ENCODE measurements around the gene C22orf39. TPM values are rescaled to one million over a fixed set of nuclear protein-coding genes. Genes with fewer than 3 reads are reported as not detected.
"Not testable (repeated sequence)": the region's sequence is repeated elsewhere in the genome, so short reads cannot be mapped to it uniquely, and the experiment has no call there.

C22orf39 gene
- total RNA-seq, 1 donor from 2014 or later, result 38.2 TPM

DNA sequence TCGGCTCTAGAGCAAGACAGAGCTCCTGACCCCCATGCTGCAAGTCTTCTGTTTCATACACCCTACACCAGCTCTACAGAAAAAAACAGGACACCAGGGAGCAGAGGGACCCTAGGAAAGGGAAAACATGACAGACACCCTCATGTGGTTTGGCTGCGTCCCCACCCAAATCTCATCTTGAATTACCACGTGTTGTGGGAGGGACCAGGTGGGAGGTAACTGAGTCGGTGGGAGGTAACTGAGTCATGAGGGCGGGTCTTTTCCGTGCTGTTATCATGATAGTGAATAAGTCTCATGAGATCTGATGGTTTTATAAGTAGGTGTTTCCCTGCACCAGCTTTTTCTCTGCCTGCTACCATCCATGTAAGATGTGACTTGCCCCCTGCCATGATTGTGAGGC, 6.6 kb upstream of the C22orf39 start:
- DNase-seq (ENCODE audit: low read depth), result no peak

DNA sequence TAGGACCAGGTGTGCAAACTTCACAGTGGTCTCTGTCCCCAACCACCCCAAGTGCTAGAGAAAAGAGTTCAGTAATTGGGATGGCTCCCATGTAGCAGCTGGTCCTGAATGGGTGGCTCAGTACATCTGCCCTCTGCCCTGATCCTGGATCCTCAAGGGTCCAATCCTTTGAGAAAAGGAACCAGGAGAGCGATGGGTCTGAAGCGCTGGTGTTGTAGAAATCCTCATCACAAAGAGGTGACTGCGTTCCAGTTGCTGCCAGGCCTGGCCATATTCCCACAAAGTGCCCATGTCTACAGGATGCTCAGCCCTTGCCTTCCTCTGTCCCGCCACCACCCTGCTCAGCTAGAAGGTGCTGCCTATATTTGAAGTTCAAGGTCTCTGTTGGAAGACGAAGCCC, 6.2 kb upstream of the C22orf39 start:
- no peak for DNase-seq (ENCODE audit: low read depth)

DNA sequence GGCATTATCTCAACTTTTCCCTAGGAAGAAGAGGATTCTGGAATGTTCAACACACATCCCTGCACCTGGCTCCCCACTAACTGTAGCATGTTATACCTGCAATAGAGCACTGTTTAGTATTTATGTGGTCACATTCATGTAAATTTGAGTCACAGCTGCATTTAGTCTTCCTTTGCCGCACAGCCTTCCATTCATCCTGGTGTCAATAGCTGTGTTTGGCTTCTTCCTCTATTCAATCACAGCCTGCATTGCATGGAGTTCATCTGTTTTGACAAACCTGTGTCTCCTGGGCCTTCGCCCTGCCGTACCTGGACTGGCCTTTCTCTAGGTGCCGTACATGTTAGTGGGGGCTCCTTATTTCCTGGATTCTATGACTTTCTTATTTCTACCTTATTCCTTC, 4.1 kb upstream of the C22orf39 start:
- no peak for DNase-seq (ENCODE audit: low read depth)

DNA sequence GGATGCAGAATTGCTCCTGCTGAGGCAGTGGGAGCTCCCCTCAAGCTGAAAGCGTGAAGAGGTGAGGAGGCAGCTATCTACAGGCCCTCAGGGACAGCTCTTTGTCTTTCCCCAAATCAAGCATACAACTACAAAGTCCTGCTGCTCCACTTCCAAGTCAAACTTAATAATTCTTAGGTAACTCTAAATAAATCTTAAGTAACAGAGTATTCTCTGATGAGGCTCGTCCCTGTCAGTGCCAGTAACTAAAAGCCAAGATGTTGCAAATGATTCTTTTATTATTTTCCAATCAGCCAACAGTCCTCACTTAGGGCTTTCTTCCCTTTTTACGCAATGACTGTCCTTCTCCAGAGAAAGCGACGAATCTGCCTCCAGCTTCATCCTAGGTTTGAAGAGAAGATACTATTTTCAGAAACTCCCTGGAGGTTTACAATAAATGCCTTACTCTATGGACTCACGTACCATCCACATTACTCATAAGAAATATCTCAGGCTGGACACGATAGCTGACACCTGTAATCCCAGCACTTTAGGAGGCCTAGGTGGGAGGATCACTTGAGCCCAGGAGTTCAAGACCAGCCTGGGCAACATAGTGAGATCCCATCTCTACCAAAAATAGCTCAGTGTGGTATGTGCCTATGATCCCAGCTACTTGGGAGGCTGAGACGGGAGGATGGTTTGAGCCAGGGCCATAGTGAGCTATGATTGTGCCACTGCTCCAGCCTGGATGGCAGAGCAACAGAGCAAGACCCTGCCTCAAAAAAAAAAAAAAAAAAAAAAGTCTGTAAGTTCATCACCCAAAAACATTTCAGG, 3.1 kb upstream of the C22orf39 start:
- DNase-seq (ENCODE audit: low read depth), result no peak

DNA sequence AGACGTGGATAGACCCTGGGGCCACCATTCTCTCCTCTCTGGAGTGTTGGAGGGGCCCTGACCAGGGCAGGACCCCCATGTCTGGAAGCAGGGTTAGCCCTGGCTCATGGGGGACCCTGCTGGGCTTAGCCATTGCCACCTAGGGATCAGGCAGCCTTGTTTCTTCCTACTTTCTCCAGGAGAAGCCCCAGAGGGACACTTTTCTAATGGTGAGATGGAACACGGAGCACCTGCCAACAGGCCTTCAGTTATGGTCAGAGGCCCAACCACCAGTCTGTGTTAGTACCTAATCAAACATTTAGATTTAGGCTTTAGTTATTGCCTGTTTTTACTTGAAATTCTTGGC, 1.9 kb upstream of the C22orf39 start:
- no peak for DNase-seq (ENCODE audit: low read depth)

DNA sequence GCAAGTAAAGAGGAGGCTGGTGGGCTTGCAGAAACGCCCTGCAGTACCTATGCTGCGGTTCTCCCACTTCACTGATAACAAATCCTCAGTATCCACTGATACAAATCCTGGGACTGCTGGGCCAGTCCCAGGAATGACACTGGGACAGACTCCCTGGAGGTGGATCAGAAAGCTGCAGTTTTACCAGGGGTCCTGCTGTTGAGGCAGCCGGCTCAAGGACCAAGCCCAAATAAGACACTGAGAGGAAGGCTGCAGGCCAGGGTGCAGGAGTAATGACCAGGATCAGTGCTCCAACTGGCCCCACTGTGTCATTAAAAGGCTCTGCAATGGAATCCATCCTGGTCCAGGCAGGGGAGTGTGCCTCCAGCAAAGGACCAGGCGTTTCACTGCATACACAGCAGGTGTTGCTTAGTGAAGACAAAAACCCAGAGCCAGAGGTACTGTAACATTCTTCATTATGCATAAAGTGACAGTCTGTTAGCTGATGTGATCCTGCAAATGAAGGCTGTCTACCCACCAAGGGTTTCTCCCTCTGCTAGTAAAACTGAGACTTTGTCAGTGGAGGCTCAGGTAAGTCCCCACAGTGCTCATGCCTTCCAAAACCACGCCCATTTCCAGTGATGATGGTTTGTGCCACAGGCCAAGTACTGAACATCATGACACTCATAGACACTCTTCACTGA, 1.4 kb upstream of the C22orf39 start:
- DNase-seq (ENCODE audit: low read depth), result no peak

DNA sequence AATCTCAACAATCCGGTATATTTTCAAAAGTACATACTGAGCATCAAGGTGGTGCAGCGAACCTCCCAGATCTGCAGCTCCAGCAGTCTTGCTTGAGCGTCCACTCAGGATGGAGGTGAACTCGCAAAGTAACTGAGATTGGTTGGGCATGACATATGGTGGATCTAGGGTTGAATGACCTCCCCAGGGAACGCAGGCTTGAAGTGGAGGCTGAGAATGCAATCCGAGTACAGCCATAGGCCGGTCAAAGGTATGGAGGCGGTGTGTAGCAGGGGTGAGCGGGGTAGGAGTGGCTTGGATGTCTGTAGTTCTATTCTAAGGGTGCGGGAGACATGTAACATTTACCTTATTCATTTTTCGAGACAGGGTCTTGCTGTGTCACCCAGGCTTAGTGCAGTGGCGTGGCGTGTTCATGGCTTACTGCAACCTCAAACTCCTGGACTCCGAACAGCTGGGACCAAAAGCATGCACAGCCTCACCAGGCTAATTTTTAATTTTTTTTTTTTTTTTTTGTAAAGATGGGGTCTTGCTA, 631 bp upstream of the C22orf39 start:
- DNase-seq (ENCODE audit: low read depth), result peak; percentile 58

DNA sequence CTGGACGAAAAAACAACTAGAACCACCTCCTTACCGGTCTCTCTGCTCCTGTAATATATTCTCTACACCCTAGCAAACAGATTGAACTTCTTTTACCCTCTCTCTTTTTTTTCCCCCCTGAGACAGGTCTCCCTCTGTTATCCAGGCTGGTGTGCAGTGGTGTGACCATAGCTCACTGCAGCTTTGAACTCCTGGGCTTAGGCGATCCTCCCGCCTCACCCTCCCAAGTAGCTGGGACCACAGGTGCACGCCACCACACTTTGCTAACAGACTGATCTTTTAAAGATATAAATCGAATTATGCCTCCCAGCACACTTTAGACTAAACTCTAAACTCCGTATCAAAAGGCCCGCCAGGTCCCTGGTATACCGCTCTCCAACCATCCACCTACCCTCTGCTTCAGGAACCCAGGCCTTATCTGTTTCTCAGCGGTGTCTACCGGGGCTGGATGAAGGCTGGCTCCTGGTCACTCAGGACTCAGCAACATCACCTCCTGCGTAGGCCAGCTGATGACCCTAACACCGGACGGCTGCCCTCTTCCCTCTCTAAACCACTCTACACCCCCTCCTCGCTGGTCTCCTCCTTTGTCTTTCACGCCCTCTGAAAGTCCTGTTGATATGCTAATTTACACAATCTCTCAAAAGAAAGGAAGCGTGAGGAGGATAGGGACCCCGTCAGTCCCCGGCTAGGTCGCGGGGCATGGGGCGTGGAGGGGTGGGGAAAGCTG, 745 bp downstream of the C22orf39 start:
- DNase-seq (ENCODE audit: low read depth), result no peak

DNA sequence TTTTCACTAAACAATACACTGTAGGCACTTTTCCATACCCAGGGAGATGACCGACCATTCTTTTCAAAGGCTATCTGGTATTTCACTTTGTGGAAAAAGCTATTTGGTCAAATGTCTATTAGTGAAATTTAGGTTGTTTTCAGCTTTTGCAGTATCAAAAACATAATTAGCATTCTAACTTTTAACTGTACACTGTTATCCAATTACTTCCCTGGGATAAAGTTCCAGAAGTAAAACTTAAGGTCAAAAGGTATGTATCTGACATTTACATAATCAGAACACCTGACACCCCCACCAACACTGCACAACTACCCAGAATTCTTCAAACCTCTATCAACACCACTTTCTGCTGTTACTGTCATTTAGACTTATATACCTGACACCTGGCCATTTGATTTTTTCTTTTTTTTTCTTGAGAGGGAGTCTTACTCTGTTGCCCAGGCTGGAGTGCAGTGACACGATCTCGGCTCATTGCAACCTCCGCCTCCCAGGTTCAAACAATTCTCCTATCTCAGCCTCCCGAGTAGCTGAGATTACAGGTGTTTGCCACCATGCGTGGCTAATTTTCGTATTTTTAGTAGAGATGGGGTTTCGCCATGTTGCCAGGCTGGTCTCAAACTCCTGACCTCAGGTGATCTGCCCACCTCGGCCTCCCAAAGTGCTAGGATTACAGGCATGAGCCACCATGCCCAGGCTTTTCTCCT, 2.1 kb downstream of the C22orf39 start:
- DNase-seq (ENCODE audit: low read depth), result not testable (repeated sequence)

DNA sequence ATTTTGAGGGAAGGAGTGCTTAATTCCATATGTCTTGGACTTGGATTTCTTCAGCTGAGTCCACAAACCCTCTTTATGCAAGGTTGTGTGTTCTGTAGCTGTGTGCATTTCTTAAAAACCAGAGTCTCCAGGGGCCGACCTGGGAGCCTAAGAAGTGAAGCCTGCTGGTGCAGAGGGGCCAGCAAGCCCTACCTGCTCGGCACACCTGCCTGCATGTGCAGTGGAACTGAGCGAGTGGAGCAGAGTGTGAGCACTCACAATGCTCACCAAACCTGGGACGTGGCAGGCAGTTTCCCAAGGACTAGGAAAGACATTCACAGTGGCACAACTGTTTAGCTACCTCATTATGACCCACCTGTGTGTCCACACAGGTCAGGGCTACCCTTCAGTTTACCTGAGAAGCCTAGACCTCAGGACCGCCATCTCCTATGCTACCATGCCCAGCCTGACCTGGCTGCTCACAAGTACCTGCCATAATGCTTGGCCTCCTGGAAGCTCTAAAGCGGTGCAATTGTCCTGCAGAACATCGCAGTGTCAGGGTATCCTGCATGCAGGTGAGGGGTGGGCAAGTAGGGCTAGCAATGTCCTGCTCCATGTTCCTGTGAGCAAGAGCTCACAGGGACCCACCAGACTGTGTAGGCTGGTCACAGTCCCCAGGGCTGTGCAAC, 3.8 kb downstream of the C22orf39 start:
- DNase-seq (ENCODE audit: low read depth), result no peak

DNA sequence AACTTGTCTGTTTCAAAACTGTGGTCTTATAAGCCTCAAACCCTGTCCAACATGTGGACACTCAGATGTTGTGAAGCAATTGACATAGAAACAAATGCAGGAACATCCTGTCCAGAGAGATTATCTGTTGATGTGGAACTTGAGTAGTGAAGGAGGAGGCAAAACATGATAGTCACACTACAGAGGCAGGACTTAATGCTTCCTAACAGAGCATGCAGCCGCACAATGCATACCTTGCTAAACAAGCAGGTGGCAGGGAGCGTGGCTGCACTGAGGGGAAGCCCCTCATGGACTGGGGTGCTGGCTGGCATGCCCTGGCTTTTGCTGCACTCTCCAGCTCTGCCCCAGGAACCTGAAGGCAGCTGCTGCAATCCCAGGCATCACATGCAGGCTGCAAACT, 5.3 kb downstream of the C22orf39 start:
- DNase-seq (ENCODE audit: low read depth), result no peak

DNA sequence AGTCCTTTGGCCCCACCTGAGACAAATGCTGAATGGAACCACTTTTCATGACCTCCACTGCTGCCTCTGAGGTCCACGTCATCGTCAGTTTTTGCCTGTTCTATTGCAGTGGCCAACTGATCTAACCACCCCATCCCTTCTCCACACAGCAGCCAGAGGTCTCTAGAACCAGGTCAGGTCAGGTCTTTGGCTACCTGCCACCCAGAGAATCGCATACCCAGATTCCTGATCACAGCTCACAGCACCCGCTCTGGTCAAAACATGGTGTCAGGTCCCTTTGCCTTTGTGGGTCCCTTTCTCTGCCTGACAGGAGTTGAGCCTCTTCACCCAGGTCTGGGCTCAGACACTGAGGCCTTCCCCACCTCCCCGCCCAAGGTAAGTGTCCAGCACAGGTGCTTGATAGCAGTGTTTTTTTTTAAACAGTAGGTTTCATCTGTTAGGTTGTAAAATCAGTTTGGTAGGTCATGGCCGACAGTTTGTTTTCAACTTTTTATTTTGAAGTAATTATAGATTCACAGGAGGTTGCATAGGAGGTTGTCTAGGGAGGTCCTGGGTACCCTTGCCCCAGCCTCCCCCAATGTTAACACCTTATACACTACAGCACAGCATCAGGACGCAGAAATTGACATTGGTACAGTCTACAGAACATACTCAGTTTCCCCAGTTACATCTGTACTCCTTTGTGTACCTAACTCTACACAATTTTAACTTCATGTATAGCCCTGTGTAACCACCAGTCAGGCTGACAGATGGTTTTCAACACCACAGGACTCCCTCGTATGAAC, 6.9 kb downstream of the C22orf39 start:
- no peak for DNase-seq (ENCODE audit: low read depth)

DNA sequence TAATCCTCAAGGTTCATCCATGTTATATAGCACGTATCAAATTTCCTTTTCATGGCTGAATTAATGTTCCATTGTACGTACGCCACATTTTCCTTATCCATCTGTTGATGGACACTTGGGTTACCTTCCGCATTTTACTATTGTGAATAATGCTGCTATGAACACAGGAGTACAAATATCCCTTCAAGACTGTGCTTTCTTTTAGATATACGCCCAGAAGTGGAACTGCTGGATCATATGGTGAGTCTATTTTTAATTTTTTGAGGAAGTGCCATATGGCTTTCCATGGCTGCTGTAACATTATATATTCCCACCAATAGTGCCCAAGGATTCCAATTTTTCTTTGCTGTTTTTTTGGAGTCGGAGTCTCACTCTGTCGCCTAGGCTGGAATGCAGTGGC, 9.2 kb downstream of the C22orf39 start:
- DNase-seq (ENCODE audit: low read depth), result no peak

DNA sequence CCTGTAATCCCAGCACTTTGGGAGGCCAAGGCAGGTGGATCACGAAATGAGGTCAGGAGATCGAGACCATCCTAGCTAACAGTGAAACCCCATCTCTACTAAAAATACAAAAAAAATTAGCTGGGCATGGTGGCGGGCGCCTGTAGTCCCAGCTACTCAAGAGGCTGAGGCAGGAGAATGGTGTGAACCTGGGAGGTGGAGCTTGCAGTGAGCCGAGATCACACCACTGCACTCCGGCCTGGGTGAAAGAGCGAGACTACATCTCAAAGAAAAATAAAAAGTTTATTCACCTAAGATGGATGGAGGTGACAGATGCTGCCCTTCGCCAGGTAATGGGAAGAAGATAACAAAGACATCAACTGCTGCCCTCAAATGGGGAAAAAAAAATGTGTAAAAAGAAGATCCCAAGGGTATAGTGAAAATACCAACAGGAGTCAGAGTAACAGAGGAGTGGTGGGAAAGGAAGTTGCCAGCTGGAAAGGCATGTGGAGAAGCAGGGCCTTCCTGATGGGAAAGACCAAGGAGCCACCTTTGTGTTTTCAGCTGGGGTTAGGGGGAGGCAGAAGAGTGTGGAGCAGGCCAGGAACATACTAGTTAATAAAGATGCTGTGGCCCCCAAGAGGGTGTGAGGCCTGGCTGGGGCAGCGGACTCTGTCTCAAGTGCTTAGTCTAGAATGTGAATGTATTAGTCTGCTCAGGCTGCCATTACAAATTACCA, 10.9 kb downstream of the C22orf39 start:
- DNase-seq (ENCODE audit: low read depth), result not testable (repeated sequence)

DNA sequence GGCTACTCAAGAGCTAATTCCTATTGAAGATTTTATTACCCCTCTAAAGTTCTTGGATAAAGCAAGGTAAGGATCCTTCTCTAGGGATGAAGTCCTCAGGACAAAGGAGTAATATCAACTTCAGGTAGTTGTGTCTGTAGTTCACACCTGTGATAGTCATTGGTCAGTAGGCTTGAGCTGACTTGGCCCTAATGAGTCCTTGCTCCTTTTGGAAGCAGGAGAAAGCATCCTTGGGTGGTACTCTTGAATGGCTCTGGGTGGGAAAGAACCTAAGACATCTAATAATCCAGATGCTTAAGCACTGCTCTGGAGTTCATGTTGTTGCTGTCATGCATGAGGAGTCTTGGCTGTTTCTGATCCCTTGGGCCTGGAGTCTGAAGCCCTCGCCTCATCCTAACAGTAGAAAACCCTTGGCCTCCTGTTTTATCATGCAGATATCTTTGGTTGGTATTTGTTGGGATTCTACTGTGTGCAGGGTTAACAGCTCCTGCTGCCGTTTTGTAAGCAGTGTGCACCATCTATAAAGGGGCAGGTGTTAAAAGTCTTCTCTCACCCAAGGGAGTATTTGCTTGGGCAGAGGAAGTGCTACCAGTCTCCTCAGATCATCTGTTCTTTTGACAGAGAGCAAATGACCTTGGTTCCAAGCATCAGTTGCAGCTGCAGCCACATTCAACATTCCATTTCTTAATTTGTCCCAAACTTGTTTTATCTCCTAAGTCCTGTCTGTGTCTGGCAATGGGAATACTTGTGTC, 12.5 kb downstream of the C22orf39 start:
- no peak for DNase-seq (ENCODE audit: low read depth)

DNA sequence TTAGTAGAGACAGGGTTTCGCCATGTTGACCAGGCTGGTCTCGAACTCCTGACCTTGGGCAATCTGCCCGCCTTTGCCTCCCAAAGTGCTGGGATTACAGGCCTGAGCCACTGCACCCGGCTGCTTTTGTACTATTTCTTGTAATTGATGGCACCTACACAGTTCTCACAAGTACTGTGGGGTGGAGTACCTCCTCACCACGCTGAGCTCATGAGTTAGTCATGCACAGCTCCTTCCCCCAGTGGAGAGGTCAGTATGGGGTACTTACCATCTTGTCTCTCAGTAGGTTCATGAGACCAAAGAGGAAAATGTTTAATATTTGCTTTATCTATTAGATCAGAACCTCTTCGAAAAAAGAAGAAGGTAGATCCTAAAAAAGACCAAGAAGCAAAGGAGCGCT, 13.1 kb downstream of the C22orf39 start:
- peak; percentile 45 for DNase-seq (ENCODE audit: low read depth)

DNA sequence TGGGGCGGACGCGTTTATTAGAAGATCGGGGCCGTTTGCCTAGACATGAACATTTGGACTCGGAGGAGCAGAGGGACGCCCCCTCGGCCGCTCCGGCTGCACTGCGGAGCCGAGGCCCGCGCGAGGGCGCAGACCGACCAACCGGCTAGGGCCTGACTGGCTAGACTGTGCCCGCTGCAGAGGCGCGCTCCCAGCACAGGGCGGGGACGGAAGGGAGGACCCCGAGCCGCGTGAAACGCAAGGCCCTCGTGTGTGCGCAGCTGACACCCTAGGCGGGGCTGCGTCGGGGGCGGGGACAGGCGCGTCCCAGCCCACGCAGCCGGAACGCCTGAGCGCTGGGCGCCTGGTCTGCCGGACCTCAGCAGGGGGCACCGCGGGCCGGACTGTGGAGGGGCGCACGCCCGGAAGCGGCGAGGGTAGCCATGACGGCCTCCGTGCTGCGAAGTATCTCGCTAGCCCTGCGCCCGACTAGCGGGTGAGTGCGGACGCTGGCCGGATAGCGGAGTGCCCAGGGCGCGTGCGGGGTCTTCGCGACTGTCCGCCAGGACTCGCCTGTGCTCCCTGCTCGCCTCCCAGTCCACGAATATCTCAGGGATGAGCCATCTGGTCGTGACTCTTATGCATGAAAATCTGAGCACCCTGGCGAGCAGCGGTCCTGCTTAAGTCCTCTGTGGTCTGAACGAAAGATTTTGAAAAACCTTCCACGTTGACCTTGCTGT, 15.2 kb downstream of the C22orf39 start, which contains the start of gene MRPL40:
TSS of gene MRPL40 (plus strand) at position 413 of the 719 bp plus-strand sequence. CDS start at position 423, 10 bp downstream.
- peak; percentile 69 for DNase-seq (ENCODE audit: low read depth)

DNA sequence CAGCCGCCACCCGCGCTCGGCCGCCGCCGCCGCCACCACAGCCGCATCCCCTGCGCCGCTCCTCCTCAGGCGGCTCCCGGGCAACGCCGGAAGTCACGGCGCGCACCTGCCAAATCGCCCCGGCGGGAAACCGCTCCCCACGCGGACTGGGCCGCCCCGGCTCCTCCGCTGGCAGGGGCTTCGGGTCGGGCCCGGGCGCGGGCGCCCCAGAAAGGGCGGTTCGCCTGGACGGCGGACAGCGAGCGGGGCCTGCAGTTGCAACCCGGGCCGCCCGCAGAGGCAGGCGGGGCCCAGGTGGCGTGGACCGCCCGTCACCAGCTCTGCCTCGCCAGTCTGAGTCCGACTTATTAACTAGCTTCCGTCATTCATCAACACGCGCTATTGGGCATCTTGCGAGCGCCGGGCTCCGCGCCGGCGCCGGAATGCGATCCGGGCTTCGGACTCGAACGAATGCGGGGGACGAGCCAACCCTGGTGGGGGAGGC, 15.8 kb downstream of the C22orf39 start, which contains the start of gene HIRA:
TSS of gene HIRA (minus strand) at position 85 of the 484 bp plus-strand sequence. CDS start 257 bp downstream, outside the sequence.
- peak; percentile 69 for DNase-seq (ENCODE audit: low read depth)
